GM12874 (cell line): Measurements from ENCODE around the gene KCNQ1.

Source experiments
- TF ChIP-seq, protein P1 (sequence below): IDR thresholded peaks from 2 replicates; pipeline ENCODE4 v1.5.1; 2011; ENCODE audit warnings: low read depth, mild to moderate bottlenecking, control low read depth, low read length, moderate library complexity; ENCODE audit not compliant: insufficient read depth

Gene KCNQ1

DNA sequence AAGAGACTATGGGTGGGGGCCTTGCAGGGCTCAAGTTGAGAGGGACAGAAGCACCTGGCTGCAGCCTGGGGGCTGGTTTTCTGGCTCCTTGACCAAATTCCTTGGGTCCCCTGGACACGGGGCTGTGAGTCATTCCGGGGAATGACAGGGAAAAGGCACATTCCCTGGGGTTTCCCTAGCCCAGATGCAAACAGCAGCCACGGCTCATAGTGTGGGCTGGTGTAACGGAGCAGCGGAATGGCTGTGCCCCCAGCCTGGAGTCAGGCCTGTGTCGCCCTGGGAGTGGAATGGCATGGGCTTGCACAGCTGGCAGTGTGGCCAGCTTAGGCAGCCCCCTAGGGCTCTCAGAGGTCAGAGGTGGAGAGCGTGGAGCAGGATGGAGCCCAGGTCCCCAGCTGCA is 332.6 kb downstream of the KCNQ1 start:
- TF ChIP-seq, protein P1, sequence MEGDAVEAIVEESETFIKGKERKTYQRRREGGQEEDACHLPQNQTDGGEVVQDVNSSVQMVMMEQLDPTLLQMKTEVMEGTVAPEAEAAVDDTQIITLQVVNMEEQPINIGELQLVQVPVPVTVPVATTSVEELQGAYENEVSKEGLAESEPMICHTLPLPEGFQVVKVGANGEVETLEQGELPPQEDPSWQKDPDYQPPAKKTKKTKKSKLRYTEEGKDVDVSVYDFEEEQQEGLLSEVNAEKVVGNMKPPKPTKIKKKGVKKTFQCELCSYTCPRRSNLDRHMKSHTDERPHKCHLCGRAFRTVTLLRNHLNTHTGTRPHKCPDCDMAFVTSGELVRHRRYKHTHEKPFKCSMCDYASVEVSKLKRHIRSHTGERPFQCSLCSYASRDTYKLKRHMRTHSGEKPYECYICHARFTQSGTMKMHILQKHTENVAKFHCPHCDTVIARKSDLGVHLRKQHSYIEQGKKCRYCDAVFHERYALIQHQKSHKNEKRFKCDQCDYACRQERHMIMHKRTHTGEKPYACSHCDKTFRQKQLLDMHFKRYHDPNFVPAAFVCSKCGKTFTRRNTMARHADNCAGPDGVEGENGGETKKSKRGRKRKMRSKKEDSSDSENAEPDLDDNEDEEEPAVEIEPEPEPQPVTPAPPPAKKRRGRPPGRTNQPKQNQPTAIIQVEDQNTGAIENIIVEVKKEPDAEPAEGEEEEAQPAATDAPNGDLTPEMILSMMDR, result no peak

DNA sequence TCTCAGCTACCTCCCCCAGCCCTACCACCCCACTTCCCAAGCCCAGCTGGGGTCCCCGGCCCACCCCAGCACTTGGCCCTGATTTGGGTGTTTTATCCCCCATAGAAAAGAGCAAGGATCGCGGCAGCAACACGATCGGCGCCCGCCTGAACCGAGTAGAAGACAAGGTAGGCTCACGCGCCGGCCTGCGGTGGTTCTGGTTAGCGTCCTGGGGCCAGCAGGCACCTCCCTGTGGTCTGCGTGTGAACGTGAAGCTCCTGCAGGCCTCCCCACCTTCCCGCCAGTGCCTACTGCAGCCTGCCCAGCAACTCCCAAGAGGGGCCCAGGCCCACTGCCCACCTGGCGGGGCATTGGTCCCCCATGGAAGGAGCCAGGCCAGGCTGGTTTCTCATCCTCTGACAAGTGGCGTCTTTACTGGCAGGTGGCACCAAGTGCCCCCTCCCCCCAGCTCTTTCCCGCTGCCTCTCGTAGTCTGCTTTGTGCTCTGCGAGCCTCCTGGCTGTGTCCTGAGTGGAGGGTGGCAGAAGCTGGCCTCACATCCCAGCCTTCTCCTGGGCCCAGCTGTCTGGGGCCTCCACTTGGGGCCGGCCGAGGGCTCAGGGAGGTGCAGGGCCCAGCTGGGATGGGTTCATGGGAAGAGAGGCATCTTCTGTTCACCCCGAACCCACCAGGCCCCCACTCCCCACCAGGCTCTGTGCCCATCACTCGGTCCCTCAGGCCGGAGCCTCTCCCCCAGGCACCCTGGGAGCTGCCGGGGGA is 333.2 kb downstream of the KCNQ1 start:
- TF ChIP-seq, protein P1, result no peak

DNA sequence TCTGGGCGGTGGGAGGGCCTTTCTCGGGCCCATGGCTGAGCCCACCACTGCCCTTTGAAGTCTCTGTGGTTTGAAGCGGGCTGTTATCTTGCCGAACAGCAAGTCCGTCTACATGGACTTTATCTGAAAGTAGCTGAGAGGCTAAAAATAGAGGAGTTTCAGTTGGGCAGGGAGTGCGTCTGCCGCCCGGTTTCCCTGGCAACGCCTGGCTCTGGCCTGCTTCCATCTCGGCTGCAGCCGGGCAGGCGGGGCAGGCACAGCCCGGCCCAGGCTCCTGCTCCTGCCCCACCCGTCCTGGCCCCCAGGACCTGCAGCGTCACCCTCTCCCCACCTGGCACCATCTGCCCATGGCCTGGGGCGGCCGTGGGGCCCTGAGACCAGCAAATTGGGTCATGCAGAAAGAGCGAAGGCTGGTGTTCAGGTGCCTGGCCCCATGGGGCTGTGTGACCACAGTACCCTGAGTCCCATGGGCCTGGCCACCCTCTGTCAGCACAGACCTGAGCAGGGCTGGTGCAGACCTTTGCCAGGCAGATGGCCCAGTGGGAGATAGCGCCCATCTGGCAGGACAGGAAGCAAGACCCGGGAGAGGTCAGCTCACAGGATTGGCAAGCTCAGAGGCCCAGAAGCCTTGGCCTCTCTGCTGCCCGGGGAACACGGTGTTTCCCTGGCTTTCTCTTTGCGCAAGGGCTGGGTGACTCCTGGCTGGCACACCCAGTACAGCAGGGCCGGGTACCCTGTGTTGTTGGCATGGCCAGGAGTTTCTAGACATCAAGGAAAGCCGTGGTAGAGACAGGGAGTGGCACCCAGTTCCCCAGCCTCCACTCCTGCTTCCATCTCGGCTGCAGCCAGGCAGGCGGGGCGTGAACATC is 334.1 kb downstream of the KCNQ1 start:
- TF ChIP-seq, protein P1, result no peak

DNA sequence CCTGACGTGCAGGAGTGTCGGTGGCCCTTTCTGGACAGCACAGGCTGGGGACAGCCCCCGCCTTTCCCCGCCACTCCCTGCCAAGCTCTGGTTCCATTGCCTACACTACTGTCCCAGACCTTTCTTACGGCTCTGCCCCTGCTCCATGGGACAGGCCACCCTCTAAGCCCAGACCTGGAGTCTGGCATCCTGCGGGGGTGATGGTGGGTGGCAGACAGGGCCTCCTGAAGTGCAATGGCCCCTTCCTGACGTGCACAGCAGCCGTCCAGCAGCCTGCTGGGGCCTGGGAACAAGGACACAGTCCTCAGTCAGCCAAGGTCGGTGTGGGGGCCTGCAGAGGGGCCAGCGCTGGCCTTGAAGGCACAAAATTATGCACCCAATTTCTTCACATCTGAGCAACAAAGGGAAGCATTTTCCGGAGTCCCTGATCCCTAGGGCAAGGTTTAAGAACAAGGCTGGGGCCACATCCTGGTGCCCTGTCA is 334.7 kb downstream of the KCNQ1 start:
- TF ChIP-seq, protein P1, result no peak

DNA sequence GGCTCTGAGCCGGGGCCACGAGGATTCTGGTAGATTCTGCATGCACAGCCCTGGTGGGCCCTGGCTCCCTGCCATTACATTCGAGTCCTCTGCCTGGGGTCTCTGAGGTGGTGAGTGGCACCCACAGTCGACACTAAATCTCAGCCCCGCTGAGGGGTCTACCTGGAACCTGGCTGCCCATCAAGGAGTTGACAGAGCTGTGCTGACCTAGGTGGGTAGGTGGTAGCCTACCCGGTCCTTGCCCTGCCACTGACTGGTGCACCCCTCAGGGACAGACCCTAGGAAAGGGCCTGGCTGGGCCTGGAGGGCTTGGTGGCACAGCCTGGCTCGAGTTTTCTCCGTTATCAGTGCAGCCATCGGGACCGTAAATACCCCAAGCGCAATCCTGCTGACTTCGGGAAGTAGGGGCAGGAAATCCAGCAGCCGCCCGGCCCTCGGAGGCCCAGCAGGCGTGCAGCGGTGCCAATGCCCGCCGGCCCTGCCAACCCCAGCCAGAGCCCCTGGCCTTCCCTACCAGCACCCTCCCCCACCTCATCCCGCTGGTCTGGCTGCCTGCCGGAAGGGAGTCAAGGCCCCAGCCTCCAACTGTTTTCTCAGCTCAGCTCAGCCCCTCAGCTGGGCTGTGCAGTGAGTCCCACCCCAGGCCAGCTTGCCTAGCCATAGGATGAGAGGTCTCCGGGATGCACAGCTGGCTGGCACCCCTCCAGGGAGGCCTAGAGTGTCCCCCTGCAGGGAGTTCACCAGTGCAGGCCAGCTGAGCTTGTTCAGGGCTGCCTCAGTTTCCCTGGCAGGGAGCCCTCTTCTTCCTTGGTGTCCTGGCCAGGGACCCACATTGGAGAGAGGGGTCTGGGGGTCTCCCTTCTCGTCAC is 335.4 kb downstream of the KCNQ1 start:
- TF ChIP-seq, protein P1, result no peak

DNA sequence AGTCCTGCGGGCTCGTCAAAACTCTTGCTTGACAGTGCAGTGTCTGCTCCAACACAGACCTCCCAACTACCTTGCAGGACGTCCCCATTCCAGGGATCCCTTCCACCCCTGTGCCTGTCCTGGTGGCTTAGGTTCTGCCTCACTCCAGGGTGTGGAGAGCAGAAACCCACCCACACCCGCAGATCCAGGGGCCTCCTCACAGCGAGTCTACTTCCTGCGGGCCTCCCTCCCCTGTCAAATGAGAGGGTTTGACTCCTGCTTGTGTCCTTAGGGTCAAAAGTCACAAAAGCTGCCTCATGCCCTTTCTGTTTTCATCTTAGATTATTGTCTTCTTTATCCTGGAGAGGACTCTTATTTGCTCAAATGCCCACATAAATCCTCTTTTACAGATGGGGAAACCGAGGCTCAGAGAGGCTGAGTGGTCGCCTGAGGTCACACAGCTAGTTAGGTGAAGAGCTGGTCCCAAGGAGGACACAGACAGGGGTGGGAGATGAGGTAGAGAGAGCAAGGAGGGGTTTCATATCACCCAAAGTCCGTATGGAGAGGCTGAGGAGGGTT is 336.1 kb downstream of the KCNQ1 start:
- TF ChIP-seq, protein P1, result no peak
